Right atrium auricular region (tissue), 2 donors: ENCODE measurements around the gene FRMD1. TPM values are rescaled to one million over a fixed set of nuclear protein-coding genes. Genes with fewer than 3 reads are reported as not detected.

Experiments used
- DNase-seq: peaks from one replicate; pipeline ENCODE4 v3.0.0-alpha.2; 2019; ENCODE audit warnings: low spot score
- H3K27ac ChIP-seq, 2 donors: fragments of 200-600 bp; sonication (generic); 1 replicate in 1 of 2; 2 replicates in 1 of 2; pipeline ENCODE4 v1.5.1; 2016 to 2019
- H3K27me3 ChIP-seq, 2 donors: fragments of 200-600 bp; sonication (generic); one replicate each; pipeline versions ENCODE4 v1.5.1 to v1.6.0; 2017 to 2019
- H3K36me3 ChIP-seq: fragments of 200-600 bp; sonication (generic); one replicate; pipeline ENCODE4 v1.5.1; 2016
- H3K4me1 ChIP-seq, 2 donors: fragments of 200-600 bp; sonication (generic); one replicate each; pipeline versions ENCODE4 v1.5.1 to v1.6.0; 2017 to 2019
- H3K4me3 ChIP-seq, 2 donors: fragments of 200-600 bp; sonication (generic); 1 replicate in 1 of 2; 2 replicates in 1 of 2; pipeline ENCODE4 v1.5.1; 2017 to 2019; ENCODE audit warnings: mild to moderate bottlenecking in 1 of 2, moderate library complexity in 1 of 2
- H3K9me3 ChIP-seq, 2 donors: fragments of 200-600 bp; sonication (generic); one replicate each; pipeline ENCODE4 v1.5.1; 2019
- CTCF ChIP-seq, 2 donors: fragments of 200-600 bp; sonication (generic); IDR thresholded peaks; one replicate each; pipeline ENCODE4 v1.5.1; 2019; ENCODE audit warnings: antibody characterized with exemption in 2 of 2
- total RNA-seq, 2 donors: library from RNA; depleted of rRNA; stranded (reverse); fragments of >200 nt; gene quantifications; one replicate each; pipeline ENCODE4 v1.1.0, GENCODE V29; 2016

FRMD1 gene
- total RNA-seq, 2 donors from 2014 or later: 0.08 TPM; not detected in 1

GRCh38 chr6:168095716-168096250 is 16.8 kb upstream of the FRMD1 start:
- no peak for DNase-seq
- H3K4me1 ChIP-seq: peaks cover 0 to 2% of the 10 kb centered on the region in 2 donors

GRCh38 chr6:168095171-168095691 is 16.2 kb upstream of the FRMD1 start:
- Histone ChIP-seq H3K27ac (no peak overlapping the region), H3K27me3 (no peaks in the 10 kb centered on the region), H3K9me3 (no peaks in the 10 kb centered on the region), H3K36me3 (no peaks in the 10 kb centered on the region), H3K4me1 (no peaks in the 10 kb centered on the region), H3K4me3 (no peak overlapping the region)
- TF ChIP-seq CTCF (IDR thresholded peaks at IDR 0.05): no peak
- no peak for DNase-seq

More at GRCh38 chr6:168095716-168096250, 16.8 kb upstream of the FRMD1 start:
- no peak overlapping the region for H3K4me3 ChIP-seq
- H3K27ac ChIP-seq: no peak overlapping the region
- no peaks in the 10 kb centered on the region for H3K36me3 ChIP-seq
- TF ChIP-seq CTCF (IDR thresholded peaks at IDR 0.05): no peak
- H3K27me3 ChIP-seq: no peaks in the 10 kb centered on the region
- H3K9me3 ChIP-seq: no peaks in the 10 kb centered on the region

- Histone ChIP-seq H3K4me1 (no peaks in the 10 kb centered on the region), H3K9me3 (no peaks in the 10 kb centered on the region), H3K36me3 (no peaks in the 10 kb centered on the region), H3K27ac (no peak overlapping the region), H3K4me3 (no peak overlapping the region), H3K27me3 (no peaks in the 10 kb centered on the region)
- DNase-seq: no peak
- no peak for TF ChIP-seq CTCF (IDR thresholded peaks at IDR 0.05)
Measured at GRCh38 chr6:168093634-168094033, 14.6 kb upstream of the FRMD1 start.

GRCh38 chr6:168093071-168093505 is 14.1 kb upstream of the FRMD1 start:
- Histone ChIP-seq H3K4me3 (no peak overlapping the region), H3K4me1 (peaks cover 0 to 1% of the 10 kb centered on the region in 2 donors), H3K27ac (no peak overlapping the region), H3K36me3 (no peaks in the 10 kb centered on the region), H3K9me3 (no peaks in the 10 kb centered on the region), H3K27me3 (no peaks in the 10 kb centered on the region)
- no peak for TF ChIP-seq CTCF (IDR thresholded peaks at IDR 0.05)
- no peak for DNase-seq

GRCh38 chr6:168092541-168092940 is 13.5 kb upstream of the FRMD1 start:
- no peak for DNase-seq
- no peak for TF ChIP-seq CTCF (IDR thresholded peaks at IDR 0.05)
- H3K36me3 ChIP-seq: no peaks in the 10 kb centered on the region

More at GRCh38 chr6:168092541-168092940, 13.5 kb upstream of the FRMD1 start:
- Histone ChIP-seq H3K27ac (no peak overlapping the region), H3K4me1 (peaks cover 0 to 5% of the 10 kb centered on the region in 2 donors), H3K9me3 (no peaks in the 10 kb centered on the region), H3K27me3 (no peaks in the 10 kb centered on the region), H3K4me3 (no peak overlapping the region)
